ENCODE results near the gene COL11A2.

The COL11A2 gene

DNA sequence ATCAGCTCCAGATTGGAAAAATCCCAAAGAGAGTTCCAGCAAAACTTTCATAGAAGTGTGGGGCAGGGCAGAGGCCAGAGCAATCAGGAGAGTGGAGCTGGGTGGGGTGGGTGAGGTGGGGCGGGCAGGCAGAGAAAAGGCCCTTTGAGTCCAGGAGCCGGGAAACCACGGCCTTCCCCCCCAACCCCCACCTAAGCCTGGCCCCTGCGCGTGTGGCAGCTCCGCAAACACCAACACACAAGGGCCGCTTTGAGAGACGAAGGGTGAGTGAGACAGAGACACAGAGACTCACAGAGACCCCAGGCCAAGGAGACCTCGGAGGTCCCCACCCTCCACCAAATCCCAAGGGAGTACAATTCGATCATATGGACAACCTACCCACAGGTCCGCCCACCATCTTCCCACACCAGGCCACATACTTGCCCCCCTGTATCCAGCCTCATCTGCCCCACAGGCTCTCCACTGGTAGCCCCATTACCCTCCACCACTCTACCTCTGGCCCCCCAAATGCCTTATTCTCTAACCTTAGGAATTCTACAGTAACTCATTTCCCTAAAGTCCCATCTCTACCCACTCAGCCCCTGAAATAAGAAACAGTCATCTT is 1.7 kb downstream of the COL11A2 start:
- H3K27ac ChIP-seq = no peak overlapping the region
- TF ChIP-seq, protein P1, sequence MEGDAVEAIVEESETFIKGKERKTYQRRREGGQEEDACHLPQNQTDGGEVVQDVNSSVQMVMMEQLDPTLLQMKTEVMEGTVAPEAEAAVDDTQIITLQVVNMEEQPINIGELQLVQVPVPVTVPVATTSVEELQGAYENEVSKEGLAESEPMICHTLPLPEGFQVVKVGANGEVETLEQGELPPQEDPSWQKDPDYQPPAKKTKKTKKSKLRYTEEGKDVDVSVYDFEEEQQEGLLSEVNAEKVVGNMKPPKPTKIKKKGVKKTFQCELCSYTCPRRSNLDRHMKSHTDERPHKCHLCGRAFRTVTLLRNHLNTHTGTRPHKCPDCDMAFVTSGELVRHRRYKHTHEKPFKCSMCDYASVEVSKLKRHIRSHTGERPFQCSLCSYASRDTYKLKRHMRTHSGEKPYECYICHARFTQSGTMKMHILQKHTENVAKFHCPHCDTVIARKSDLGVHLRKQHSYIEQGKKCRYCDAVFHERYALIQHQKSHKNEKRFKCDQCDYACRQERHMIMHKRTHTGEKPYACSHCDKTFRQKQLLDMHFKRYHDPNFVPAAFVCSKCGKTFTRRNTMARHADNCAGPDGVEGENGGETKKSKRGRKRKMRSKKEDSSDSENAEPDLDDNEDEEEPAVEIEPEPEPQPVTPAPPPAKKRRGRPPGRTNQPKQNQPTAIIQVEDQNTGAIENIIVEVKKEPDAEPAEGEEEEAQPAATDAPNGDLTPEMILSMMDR (conservative IDR thresholded peaks at IDR 0.05) = no peak
- no peak for TF ChIP-seq ZFX (IDR thresholded peaks at IDR 0.05)

DNA sequence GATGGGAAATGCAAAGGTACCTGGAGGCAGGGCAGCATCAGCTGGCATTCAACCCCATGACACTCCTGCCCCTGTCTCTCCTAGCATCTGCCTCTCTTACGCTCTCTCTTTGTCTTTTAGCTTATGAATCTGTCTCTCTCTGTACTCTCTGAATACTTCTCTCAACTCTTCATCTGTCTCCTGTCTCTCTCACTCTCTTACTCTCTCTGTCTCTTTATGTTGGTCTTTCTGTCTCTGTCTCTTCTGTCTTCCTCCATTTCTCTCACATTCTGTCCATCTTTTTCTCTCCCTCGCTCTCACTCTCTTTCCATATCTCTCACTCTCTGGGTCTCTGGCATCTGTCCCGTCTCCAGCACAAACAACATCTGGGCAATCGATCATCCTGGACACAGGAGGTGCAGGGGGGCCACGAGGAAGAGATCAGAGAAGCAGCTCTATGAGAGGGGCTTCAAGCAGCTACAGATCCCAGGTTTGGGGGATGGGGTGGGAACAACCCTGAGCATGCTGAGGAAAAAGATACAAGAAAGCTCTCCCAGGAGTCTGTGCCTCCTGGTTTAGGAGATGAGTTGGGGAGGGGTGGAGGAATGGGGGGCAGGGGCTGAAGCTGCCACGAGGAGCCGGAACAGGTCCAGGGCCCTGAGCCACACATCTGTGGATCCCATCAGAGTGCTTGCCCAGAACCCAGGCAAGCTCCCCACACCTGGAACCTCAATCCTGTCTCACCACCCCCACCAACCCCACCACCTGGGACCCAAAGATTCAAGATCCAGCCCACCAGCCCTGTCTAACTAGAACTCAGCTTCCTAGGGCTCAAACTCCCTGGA is 2.4 kb downstream of the COL11A2 start:
- H3K27ac ChIP-seq = no peak overlapping the region
- TF ChIP-seq, protein P1 (conservative IDR thresholded peaks at IDR 0.05) = no peak
- TF ChIP-seq ZFX (IDR thresholded peaks at IDR 0.05) = no peak

DNA sequence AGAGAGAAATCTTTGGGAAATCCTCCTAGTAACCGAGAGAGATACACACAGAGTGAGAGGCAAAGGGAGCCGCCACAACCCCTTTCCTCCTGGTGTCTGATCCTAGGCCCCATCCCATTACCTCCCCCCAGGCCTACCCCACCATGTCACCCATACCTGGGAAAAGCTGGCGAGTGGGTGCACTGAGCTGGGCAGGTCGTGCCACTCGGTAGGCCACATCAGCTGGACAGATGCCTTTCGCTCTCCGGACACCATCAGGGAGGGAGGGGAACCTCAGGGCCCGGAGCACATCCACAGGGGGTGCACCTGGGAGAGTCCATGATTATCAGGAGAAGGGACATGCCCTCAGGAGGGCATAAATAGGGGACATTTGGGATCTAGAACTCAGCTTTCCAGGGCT is 3.1 kb downstream of the COL11A2 start:
- H3K27ac ChIP-seq = no peak overlapping the region
- TF ChIP-seq ZFX (IDR thresholded peaks at IDR 0.05) = no peak
- TF ChIP-seq, protein P1 (conservative IDR thresholded peaks at IDR 0.05) = no peak

DNA sequence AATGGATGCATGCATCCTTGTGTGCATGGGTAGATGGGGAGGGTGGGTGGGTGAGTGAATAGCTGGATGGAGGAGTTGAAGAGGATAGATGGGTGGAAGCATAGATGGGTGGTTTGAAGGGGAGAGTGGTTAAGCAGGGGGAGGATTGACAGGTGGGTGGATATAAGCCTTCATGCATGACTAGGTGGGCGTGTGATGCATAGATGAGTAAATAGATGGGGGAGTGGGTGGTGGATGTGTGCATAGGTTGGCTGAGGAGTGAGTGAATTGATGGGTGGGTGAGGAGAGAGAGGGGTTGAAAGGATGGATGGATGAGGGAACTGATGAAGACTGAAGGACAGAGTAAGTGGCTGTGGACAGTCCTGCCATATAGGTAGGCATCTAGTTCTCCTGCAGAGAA is 4.5 kb downstream of the COL11A2 start:
- TF ChIP-seq ZFX (IDR thresholded peaks at IDR 0.05) = 0 out of 2 replicates have a peak, but pooled peaks have one; percentile 7
- TF ChIP-seq, protein P1 (conservative IDR thresholded peaks at IDR 0.05) = no peak

DNA sequence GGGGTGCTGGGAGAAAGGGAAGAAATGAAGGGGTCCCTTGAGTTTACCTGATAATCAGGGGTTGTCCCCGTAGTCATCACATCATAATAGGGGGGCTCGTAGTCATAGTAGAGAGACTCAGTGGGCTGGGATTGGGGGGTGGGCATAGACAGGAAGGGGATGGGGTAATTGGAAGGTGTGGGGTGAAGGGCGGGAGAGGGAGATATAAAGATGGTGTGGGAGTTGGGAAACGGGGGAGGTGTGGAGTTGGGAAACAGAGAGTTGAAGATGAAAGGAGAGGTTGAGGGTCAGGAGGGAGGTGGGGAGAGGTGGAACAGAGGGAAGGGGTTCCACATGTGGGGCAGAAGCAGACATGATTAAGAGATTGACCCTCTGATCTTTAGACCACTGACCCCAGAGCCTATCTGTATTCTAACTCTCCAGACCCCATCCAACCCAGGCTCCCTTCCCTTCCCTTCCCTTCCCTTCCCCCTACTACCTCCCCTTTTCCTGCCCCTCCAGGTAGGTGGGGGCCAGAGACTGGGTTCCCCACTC is 6.5 kb downstream of the COL11A2 start:
- TF ChIP-seq, protein P1 (conservative IDR thresholded peaks at IDR 0.05) = no peak
- TF ChIP-seq ZFX (IDR thresholded peaks at IDR 0.05) = no peak
- H3K27ac ChIP-seq = no peak overlapping the region

More for the DNA sequence above, 4.5 kb downstream of the COL11A2 start:
- no peak overlapping the region for H3K27ac ChIP-seq

DNA sequence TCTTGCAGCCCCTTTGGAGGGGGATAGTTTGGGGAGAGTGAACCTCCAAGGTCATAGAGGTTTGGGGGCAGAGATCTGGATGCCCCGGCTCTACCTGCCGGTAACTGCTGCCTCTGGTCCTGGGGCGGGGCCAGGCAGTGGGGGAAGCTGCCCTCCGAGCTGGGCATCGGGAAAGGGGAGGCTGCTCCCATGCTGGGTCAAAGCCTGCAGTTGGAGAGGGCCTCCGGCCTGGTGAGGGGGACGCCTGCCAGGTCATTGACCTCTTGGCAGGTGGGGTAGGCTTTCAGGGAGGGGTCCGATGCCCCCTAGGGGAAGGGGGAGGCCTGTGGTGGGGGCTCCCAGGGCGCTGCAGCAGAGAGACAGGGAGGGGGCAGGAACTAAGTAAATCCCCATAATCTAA is 7.1 kb downstream of the COL11A2 start:
- H3K27ac ChIP-seq = no peak overlapping the region
- no peak for TF ChIP-seq ZFX (IDR thresholded peaks at IDR 0.05)
- TF ChIP-seq, protein P1 (conservative IDR thresholded peaks at IDR 0.05) = no peak

DNA sequence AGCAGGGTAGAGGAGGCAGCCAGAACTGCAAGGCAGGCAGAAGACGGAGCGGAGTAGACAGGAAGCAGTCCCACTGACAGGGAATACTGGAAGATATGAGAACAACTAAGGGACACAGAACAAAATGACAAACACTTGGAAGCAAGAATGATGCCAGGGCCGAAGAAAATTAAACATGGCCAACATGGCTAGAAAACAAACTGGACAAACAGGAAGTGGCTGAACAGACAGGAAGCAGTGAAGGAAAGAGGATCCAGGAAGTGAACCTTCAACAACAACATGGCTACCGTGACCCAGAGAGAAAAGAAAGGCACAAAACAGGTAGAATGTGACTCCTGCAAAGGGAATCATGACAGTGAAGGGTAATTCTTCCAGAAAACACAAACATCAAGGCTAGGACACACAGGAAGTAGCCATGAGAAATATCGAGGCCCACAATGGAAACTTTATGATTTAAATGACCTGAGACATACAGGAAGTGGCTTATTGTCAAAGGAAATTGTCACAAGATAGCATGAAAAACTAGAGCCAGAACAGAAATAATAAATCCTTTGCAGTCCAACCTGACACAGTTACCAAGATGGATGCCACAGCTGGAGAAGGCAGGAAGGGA is 9.1 kb downstream of the COL11A2 start:
- no peak overlapping the region for H3K27ac ChIP-seq
- TF ChIP-seq ZFX (IDR thresholded peaks at IDR 0.05) = no peak
- TF ChIP-seq, protein P1 (conservative IDR thresholded peaks at IDR 0.05) = no peak
